ENCODE results near the gene NDRG3.

Gene NDRG3

GRCh38 chr20:36604952-36605398 lies 140.9 kb downstream of the NDRG3 start:
- DNase-seq: peak; percentile 75
